Heart left ventricle (tissue), 16 donors: ENCODE data around the gene CHL1. TPM values are rescaled to one million over a fixed set of nuclear protein-coding genes. Genes with fewer than 3 reads are reported as not detected.

Source experiments
- ATAC-seq, 4 donors: fragments of 200-7000 bp; cut with Tn5 transposase; one replicate each; pipeline ENCODE4 v1.9.1; 2020 to 2022; ENCODE audit warnings: moderate library complexity in 4 of 4, mild to moderate bottlenecking in 3 of 4, moderate number of reproducible peaks in 1 of 4
- DNase-seq, 5 donors: peaks; one replicate each; pipeline ENCODE4 v3.0.0-alpha.2; 2020
- H3K27ac ChIP-seq, 12 donors: fragments of 200-600 bp; sonication (generic) in 4 of 12; one replicate each; pipeline versions ENCODE4 v1.5.0 to v1.8.0; 2016 to 2022; ENCODE audit warnings: mild to moderate bottlenecking in 2 of 12
- H3K27me3 ChIP-seq, 9 donors: fragments of 200-600 bp; sonication (generic) in 2 of 9; one replicate each; pipeline versions ENCODE4 v1.5.1 to v1.8.0; 2016 to 2022; ENCODE audit warnings: mild to moderate bottlenecking in 3 of 9
- H3K36me3 ChIP-seq, 9 donors: fragments of 200-600 bp; sonication (generic) in 2 of 9; one replicate each; pipeline versions ENCODE4 v1.5.0 to v1.8.0; 2018 to 2022; ENCODE audit warnings: mild to moderate bottlenecking in 2 of 9
- H3K4me1 ChIP-seq, 12 donors: fragments of 200-600 bp; sonication (generic) in 4 of 12; one replicate each; pipeline versions ENCODE4 v1.5.0 to v1.8.0; 2016 to 2022; ENCODE audit warnings: mild to moderate bottlenecking in 3 of 12
- H3K4me3 ChIP-seq, 12 donors: fragments of 200-600 bp; sonication (generic) in 4 of 12; one replicate each; pipeline versions ENCODE4 v1.5.0 to v1.8.0; 2017 to 2022; ENCODE audit warnings: mild to moderate bottlenecking in 9 of 12, moderate library complexity in 4 of 12
- H3K9me3 ChIP-seq, 12 donors: fragments of 200-600 bp; sonication (generic) in 4 of 12; one replicate each; pipeline versions ENCODE4 v1.5.0 to v1.8.0; 2016 to 2022; ENCODE audit warnings: mild to moderate bottlenecking in 1 of 12
- POLR2A ChIP-seq, 2 donors: fragments of 450-650 bp; IDR thresholded peaks; one replicate each; pipeline ENCODE4 v1.6.1; 2017; ENCODE audit warnings: antibody characterized with exemption in 2 of 2, mild to moderate bottlenecking in 2 of 2, moderate library complexity in 2 of 2
- WGBS, 4 donors: extraction: QIAGEN DNeasy Blood & Tissue Kit in 2 of 4; methylation state at CpG; one replicate each; pipeline versions ENCODE4 v1.1.5 to v1.1.7; 2013 to 2018; 5-methylcytosine and 5-hydroxymethylcytosine counted together
- intact Hi-C, 10 donors: fragments of 100-400 bp; cut with DNase I; formaldehyde crosslinking; loops; one replicate each; pipeline versions ENCODE4 v1.11.1 to v1.14.2; 2022
- polyA plus RNA-seq, 2 donors: library from polyadenylated mRNA; stranded (reverse); fragments of 200-250 nt; gene quantifications; one replicate each; pipeline ENCODE4 v1.2.3, GENCODE V29; 2013
- total RNA-seq, 9 donors: library from RNA; depleted of rRNA in 2 of 9; stranded (reverse); fragments of >200 nt in 2 of 9; fragmentation: NEBNext Ultra II Directional in 3 of 9; extraction: Animal tissue kit (Norgen Biotek cat#: 25700) in 3 of 9; gene quantifications; one replicate each; pipeline versions ENCODE4 v1.1.0 to v1.2.4, GENCODE V29; 2016 to 2023
- TF ChIP-seq, protein P1 (sequence below), 12 donors: fragments of 200-600 bp; sonication (generic) in 4 of 12; IDR thresholded peaks; one replicate each; pipeline versions ENCODE4 v1.5.0 to v1.8.0; 2018 to 2022; ENCODE audit warnings: antibody characterized with exemption in 12 of 12, mild to moderate bottlenecking in 5 of 12
- donor health status: ischemic (EF 13 %, LVEDD 7.1; RV severe dilation, severe dysfunction).
- donor health status: healthy with polysubstance abuse.
- donor health status: DM: no; HTN: yes; CAD: no.
- donor health status: DM: no; HTN: no; CAD: no.
- donor health status: ischemic (EF 25% LVEDD 6.9; RV normal size, moderate dysfunction).
- donor health status: ischemic (EF 25% LVEDD 5.7; RV mildly dilated, moderate dysfunction).
- donor health status: healthy.
- donor health status: DM: yes; HTN: yes; CAD: no.
- donor health status: ischemic (EF 35%, LVEDD 5.7; RV mildly dilated, moderate dysfunction).
- donor health status: nonischemic (EF 11% LVEDD 7.7; RV severe dilation, severe dysfunction).
- donor health status: DM: yes; HTN: yes; CAD: no.
- donor health status: PGD.
- donor health status: ischemic (EF 29% LVEDD 5.4; RV normal size, mild dysfunction).
- donor health status: nonischemic (EF 23%, LVEDD 6.1; RV moderate dilation, normal function).

CHL1 gene
- total and polyA plus RNA-seq, 11 donors = 0.48 to 15.3 (median 2.6) TPM

DNA sequence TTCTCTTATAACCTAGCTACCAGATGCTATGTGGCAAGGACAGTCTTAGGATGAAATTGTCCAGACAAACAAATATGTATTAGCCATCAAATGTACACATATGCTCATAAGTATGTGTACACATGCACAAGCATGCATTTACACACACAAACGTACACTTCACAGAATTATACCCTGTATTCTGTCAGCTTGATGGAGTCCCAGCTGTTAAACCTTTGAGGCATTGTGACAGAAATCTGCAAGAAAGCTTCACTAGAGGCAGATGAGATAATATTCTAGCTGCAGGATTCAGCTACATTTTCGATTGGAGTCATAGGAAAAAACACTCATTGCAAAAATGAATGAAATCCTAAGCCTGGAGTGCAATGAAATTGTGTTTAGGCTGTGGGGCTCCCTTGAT lies 110.6 kb downstream of the CHL1 start:
- ATAC-seq (no peak), DNase-seq (no peak)
- no peaks in the 10 kb centered on the region for H3K4me1 ChIP-seq
- no peak for TF ChIP-seq POLR2A (IDR thresholded peaks at IDR 0.05)
- TF ChIP-seq, protein P1, sequence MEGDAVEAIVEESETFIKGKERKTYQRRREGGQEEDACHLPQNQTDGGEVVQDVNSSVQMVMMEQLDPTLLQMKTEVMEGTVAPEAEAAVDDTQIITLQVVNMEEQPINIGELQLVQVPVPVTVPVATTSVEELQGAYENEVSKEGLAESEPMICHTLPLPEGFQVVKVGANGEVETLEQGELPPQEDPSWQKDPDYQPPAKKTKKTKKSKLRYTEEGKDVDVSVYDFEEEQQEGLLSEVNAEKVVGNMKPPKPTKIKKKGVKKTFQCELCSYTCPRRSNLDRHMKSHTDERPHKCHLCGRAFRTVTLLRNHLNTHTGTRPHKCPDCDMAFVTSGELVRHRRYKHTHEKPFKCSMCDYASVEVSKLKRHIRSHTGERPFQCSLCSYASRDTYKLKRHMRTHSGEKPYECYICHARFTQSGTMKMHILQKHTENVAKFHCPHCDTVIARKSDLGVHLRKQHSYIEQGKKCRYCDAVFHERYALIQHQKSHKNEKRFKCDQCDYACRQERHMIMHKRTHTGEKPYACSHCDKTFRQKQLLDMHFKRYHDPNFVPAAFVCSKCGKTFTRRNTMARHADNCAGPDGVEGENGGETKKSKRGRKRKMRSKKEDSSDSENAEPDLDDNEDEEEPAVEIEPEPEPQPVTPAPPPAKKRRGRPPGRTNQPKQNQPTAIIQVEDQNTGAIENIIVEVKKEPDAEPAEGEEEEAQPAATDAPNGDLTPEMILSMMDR (IDR thresholded peaks at IDR 0.05) = no peak
- H3K36me3 ChIP-seq = no peaks in the 10 kb centered on the region
- peaks cover 0 to 9% (median 0%) of the 10 kb centered on the region in 9 donors for H3K27me3 ChIP-seq
- H3K9me3 ChIP-seq = peaks cover 0 to 7% (median 0%) of the 10 kb centered on the region in 12 donors
- no peak overlapping the region for H3K4me3 ChIP-seq
- WGBS, 4 donors = 34 to 56% (median 52%) methylated on average over 2 of the region's 2 CpGs
- intact Hi-C loops = no loop called here
- no peak overlapping the region for H3K27ac ChIP-seq

DNA sequence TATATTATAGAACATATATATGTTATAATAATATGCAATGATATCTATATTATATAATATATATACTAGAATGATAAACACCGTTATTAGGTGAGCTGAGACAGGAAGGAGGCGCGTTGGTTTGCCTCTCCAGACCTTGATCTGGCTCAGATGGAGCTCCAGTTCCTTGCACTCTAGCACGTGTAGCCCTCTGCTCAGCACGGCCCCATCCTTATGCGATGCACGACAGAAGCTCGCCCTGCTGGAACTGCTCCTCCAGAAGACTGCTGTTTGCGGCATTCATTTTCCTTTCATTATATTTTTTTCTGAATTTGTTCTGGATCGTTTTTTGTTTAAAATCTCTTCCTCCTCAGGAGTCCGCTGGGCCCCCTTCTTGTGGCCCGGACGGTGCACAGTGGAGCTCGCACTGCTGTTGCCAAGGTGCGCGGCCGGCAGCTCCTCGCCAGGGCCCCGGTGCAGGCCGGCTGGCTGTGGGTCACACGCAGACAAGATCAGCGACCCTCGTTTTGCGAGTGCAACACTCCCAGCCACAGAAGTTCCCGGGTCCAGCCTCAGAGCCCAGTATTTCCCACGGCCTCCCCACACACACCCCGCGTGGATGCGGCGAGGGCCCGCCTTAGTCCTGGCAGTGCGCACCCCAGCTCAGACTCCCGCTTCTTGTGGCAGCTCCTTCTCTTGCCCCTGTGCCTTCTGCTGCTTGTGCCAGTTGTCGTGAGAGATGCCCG lies 112.2 kb downstream of the CHL1 start:
- H3K4me1 ChIP-seq = no peaks in the 10 kb centered on the region
- TF ChIP-seq, protein P1 (IDR thresholded peaks at IDR 0.05) = no peak
- TF ChIP-seq POLR2A (IDR thresholded peaks at IDR 0.05) = no peak
- DNase-seq (peak in 1 of 5 donors; percentile 22), ATAC-seq (no peak)
- 29 to 44% (median 32%) methylated on average over 31 to 35 of the region's 35 CpGs for WGBS, 4 donors
- H3K27ac ChIP-seq = no peak overlapping the region
- peaks cover 0 to 9% (median 0%) of the 10 kb centered on the region in 9 donors for H3K27me3 ChIP-seq
- H3K36me3 ChIP-seq = no peaks in the 10 kb centered on the region
- intact Hi-C loops = loop anchor here in 1 of 10 donors (2.0 kb wide), 1 partner anchor 34 kb away; no protein-coding TSS in a partner anchor
- H3K9me3 ChIP-seq = no peaks in the 10 kb centered on the region
- no peak overlapping the region for H3K4me3 ChIP-seq

DNA sequence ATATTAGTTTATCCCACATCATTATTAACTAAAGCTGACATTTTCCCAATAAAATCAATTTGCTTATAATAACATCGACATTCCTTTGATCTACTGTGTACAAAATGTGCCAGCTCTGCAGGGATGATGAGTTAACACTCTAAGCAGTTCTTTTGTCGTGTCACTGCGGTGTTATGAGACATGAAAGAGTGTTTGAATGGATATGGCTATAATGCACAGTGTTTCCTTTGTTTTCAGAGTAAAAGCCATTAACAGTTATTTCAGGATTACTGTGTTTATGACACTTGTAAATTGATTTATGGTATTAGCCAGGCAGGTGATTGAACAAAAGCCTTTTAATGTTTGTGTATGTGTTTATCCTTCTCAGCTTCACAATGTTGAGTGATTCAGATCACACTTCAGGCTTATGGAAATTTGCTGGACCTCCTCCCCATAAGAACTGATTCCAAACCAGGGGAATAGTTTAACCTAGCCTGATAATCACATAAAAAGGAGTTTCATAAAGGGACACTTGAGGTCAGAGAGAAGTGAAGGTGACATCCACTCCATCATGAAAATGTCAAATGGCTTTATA lies 115.7 kb downstream of the CHL1 start:
- intact Hi-C loops = no loop called here
- no peak overlapping the region for H3K27ac ChIP-seq
- H3K4me1 ChIP-seq = no peaks in the 10 kb centered on the region
- 64 to 79% (median 68%) methylated on average over 3 of the region's 3 CpGs for WGBS, 4 donors
- DNase-seq = no peak
- peaks cover 0 to 4% (median 0%) of the 10 kb centered on the region in 12 donors for H3K9me3 ChIP-seq
- ATAC-seq = no peak
- no peaks in the 10 kb centered on the region for H3K36me3 ChIP-seq
- no peak overlapping the region for H3K4me3 ChIP-seq
- no peak for TF ChIP-seq POLR2A (IDR thresholded peaks at IDR 0.05)
- TF ChIP-seq, protein P1 (IDR thresholded peaks at IDR 0.05) = no peak
- H3K27me3 ChIP-seq = peaks cover 0 to 9% (median 0%) of the 10 kb centered on the region in 9 donors

DNA sequence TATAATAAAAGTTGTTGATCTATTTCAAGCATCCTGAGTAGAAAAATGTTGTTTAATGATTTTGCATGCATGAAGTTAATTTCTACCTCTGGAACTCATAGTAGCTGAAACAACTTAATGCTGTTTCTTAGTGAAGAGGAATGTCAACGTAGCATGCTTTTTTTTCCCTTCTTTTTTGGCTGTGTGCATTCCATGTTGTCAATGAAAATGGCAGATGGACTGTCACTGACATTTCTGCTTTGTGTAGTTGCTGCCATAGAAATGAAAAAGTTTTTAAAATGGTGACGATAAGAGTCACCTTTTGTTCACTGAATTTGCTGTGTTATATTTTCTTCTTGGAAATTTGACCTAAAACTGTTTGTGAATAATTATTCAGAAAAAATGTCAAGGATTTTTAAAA lies 116.3 kb downstream of the CHL1 start:
- Histone ChIP-seq H3K27ac (no peak overlapping the region), H3K27me3 (peaks cover 0 to 9% (median 0%) of the 10 kb centered on the region in 9 donors), H3K36me3 (no peaks in the 10 kb centered on the region), H3K9me3 (peaks cover 0 to 4% (median 0%) of the 10 kb centered on the region in 12 donors), H3K4me1 (no peaks in the 10 kb centered on the region), H3K4me3 (no peak overlapping the region)
- TF ChIP-seq, protein P1 (IDR thresholded peaks at IDR 0.05) = no peak
- TF ChIP-seq POLR2A (IDR thresholded peaks at IDR 0.05) = no peak
- DNase-seq (no peak), ATAC-seq (no peak)
- 54 to 66% (median 60%) methylated on average over 2 of the region's 2 CpGs for WGBS, 4 donors
- intact Hi-C loops = no loop called here
